K562 (cell line): ENCODE data around the gene AQP5. TPM values are rescaled to one million over a fixed set of nuclear protein-coding genes. Genes with fewer than 3 reads are reported as not detected.

Experiments
- ATAC-seq: fragments of 200-7000 bp; cut with Tn5 transposase; 3 replicates; pipeline ENCODE4 v1.9.1; 2020; ENCODE audit warnings: moderate library complexity
- BruUV-seq: library from RNA; stranded (reverse); fragments of 400-500 nt; replicated peaks from 2 replicates; lab custom pipeline; 2021; lab: Mats Ljungman, UMichigan
- CTCF ChIA-PET: fragments of 300-600 bp; formaldehyde crosslinking; extraction: SDS; loops from one replicate; lab custom pipeline; 2021; ENCODE audit warnings: low intra/inter-chr PET ratio; lab: Yijun Ruan, JAX
- POLR2A ChIA-PET: fragments of 300-600, 350-650 bp; sonication (Branson Sonifier 250); formaldehyde crosslinking; extraction: SDS; loops from one replicate; lab custom pipeline; 2021; ENCODE audit warnings: antibody characterized with exemption, inconsistent platforms; lab: Yijun Ruan, JAX
- DNase-seq, 4 experiments: peaks; one replicate each; pipeline versions ENCODE4 v3.0.0 to v3.0.0-alpha.2; 2011 to 2018; ENCODE audit warnings: low spot score in 3 of 4, mixed read lengths in 3 of 4; ENCODE audit errors: extremely low read depth in 1 of 4
- FAIRE-seq: peaks from 2 replicates; lab custom pipeline; 2011; peaks lifted over from hg19 to GRCh38; lab: Jason Lieb, UNC
- H2AFZ ChIP-seq: 2 replicates; pipeline ENCODE4 v1.6.0; 2011; ENCODE audit warnings: low read depth, low read length, control low read depth, inconsistent platforms
- H3K27ac ChIP-seq: fragments of 200-600 bp; 3 replicates; pipeline ENCODE4 v1.8.0; 2011; ENCODE audit warnings: low read depth, mild to moderate bottlenecking, control low read depth, inconsistent platforms, low read length, moderate library complexity, mixed read lengths; ENCODE audit errors: extremely low read depth
- H3K27me3 ChIP-seq, 2 experiments: fragments of 300-600 bp in 1 of 2; 2 replicates in 1 of 2; 3 replicates in 1 of 2; pipeline versions ENCODE4 v1.6.0 to v1.8.0; 2011; ENCODE audit warnings: inconsistent platforms in 2 of 2, low read length in 2 of 2, mild to moderate bottlenecking in 1 of 2, mixed read lengths in 1 of 2, moderate library complexity in 1 of 2; ENCODE audit not compliant: control insufficient read depth in 2 of 2, insufficient read depth in 2 of 2
- H3K36me3 ChIP-seq: fragments of 300-600 bp; 3 replicates; pipeline ENCODE4 v1.8.0; 2011; ENCODE audit warnings: mild to moderate bottlenecking, low read length, inconsistent platforms; ENCODE audit not compliant: control insufficient read depth, insufficient read depth
- H3K4me1 ChIP-seq, 2 experiments: fragments of 200-600 bp in 1 of 2; replicated peaks in 1 of 2; 2 replicates in 1 of 2; 3 replicates in 1 of 2; pipeline versions ENCODE4 v1.5.1 to v1.8.0; 2011; ENCODE audit warnings: inconsistent platforms in 2 of 2, low read length in 2 of 2, mild to moderate bottlenecking in 1 of 2, mixed read lengths in 1 of 2, moderate library complexity in 1 of 2; ENCODE audit not compliant: control insufficient read depth in 2 of 2, insufficient read depth in 2 of 2
- H3K4me2 ChIP-seq: 2 replicates; pipeline ENCODE4 v1.6.1; 2011; ENCODE audit warnings: low read length, control low read depth, inconsistent platforms, mixed read lengths; ENCODE audit not compliant: insufficient read depth
- H3K4me3 ChIP-seq: fragments of 200-600 bp; sonication (generic), shearing (Covaris generic); 2 replicates; pipeline ENCODE4 v1.5.1; 2016; ENCODE audit warnings: control low read depth, inconsistent platforms
- H3K79me2 ChIP-seq: fragments of 200-600 bp; 3 replicates; pipeline ENCODE4 v1.8.0; 2011; ENCODE audit warnings: low read length, inconsistent platforms; ENCODE audit not compliant: control insufficient read depth, insufficient read depth
- H3K9ac ChIP-seq, 2 experiments: 2 replicates each; pipeline versions ENCODE4 v1.6.0 to v1.6.1; 2011; ENCODE audit warnings: low read depth in 2 of 2, low read length in 2 of 2, control low read depth in 1 of 2, inconsistent platforms in 1 of 2, mild to moderate bottlenecking in 1 of 2, mixed read lengths in 1 of 2; ENCODE audit not compliant: insufficient read depth in 1 of 2
- H3K9me1 ChIP-seq: one replicate; pipeline ENCODE4 v1.6.0; 2011; ENCODE audit warnings: inconsistent platforms, mild to moderate bottlenecking, low read length, moderate library complexity; ENCODE audit not compliant: control insufficient read depth, insufficient read depth
- H3K9me3 ChIP-seq: replicated peaks from 2 replicates; pipeline ENCODE4 v1.5.1; 2011; ENCODE audit warnings: low read depth, low read length, inconsistent platforms; ENCODE audit not compliant: control insufficient read depth, insufficient read depth
- H4K20me1 ChIP-seq: replicated peaks from 2 replicates; pipeline ENCODE4 v1.6.1; 2011; ENCODE audit warnings: low read length, inconsistent platforms, mixed read lengths; ENCODE audit not compliant: control insufficient read depth, insufficient read depth
- ARID2 ChIP-seq: fragments of 450-650 bp; IDR thresholded peaks from 2 replicates; pipeline ENCODE4 v1.6.1; 2017; ENCODE audit warnings: antibody characterized with exemption, mild to moderate bottlenecking
- CBFB ChIP-seq: sonication (generic); formaldehyde crosslinking; IDR thresholded peaks from 2 replicates; pipeline ENCODE4 v1.4.0; 2020; ENCODE audit warnings: mild to moderate bottlenecking, missing genetic modification reagents
- CBX3 ChIP-seq, 2 experiments: IDR thresholded peaks; 1 replicate in 1 of 2; 2 replicates in 1 of 2; pipeline ENCODE4 v1.6.1; 2012; ENCODE audit warnings: inconsistent platforms in 2 of 2, low read length in 2 of 2, borderline replicate concordance in 1 of 2, control low read depth in 1 of 2
- CC2D1A ChIP-seq: fragments of 450-650 bp; IDR thresholded peaks from 2 replicates; pipeline ENCODE4 v1.6.1; 2017; ENCODE audit warnings: mild to moderate bottlenecking
- CREM ChIP-seq: IDR thresholded peaks from 2 replicates; pipeline ENCODE4 v1.6.1; 2014; ENCODE audit warnings: antibody characterized with exemption, low read depth
- FOXM1 ChIP-seq, 2 experiments: fragments of 450-650 bp in 1 of 2; sonication (generic) in 1 of 2; formaldehyde crosslinking in 1 of 2; IDR thresholded peaks; 2 replicates each; pipeline versions ENCODE4 v1.6.1 to v1.9.0; 2017 to 2022; ENCODE audit warnings: low read depth in 2 of 2, mild to moderate bottlenecking in 2 of 2, missing genetic modification reagents in 1 of 2, moderate library complexity in 1 of 2
- GABPB1 ChIP-seq: sonication (generic); formaldehyde crosslinking; IDR thresholded peaks from 2 replicates; pipeline ENCODE4 v1.8.0; 2022; ENCODE audit warnings: mild to moderate bottlenecking, missing genetic modification reagents
- NBN ChIP-seq: fragments of 450-650 bp; IDR thresholded peaks from 2 replicates; pipeline ENCODE4 v1.6.1; 2016; ENCODE audit warnings: low read depth, mild to moderate bottlenecking
- POLR2G ChIP-seq: fragments of 200-400 bp; formaldehyde crosslinking; IDR thresholded peaks from 2 replicates; pipeline ENCODE4 v1.6.1; 2017; ENCODE audit warnings: low read depth, mild to moderate bottlenecking, antibody characterized with exemption, low read length, moderate library complexity
- RAD21 ChIP-seq, 2 experiments: fragments of 250-450 bp in 1 of 2; fragments of 450-650 bp in 1 of 2; sonication (Bioruptor Pico) in 1 of 2; formaldehyde crosslinking in 1 of 2; IDR thresholded peaks in 1 of 2; conservative IDR thresholded peaks in 1 of 2; 2 replicates each; pipeline versions ENCODE4 v1.4.0 to v1.8.0; 2020 to 2022; ENCODE audit warnings: mild to moderate bottlenecking in 2 of 2, moderate library complexity in 1 of 2
- THRAP3 ChIP-seq: fragments of 450-650 bp; IDR thresholded peaks from 2 replicates; pipeline ENCODE4 v1.6.1; 2016; ENCODE audit warnings: mild to moderate bottlenecking, inconsistent platforms, borderline replicate concordance
- U2AF1 ChIP-seq: fragments of 200-400 bp; formaldehyde crosslinking; optimal IDR thresholded peaks from 2 replicates; pipeline ENCODE3; 2017; ENCODE audit warnings: mild to moderate bottlenecking, low read depth, low read length, moderate library complexity
- ZBTB33 ChIP-seq: sonication (generic); formaldehyde crosslinking; IDR thresholded peaks from 2 replicates; pipeline ENCODE4 v1.8.1; 2023; ENCODE audit warnings: mild to moderate bottlenecking, missing genetic modification reagents
- ZC3H11A ChIP-seq: IDR thresholded peaks from 2 replicates; pipeline ENCODE4 v1.6.1; 2012; ENCODE audit warnings: low read depth, low read length, improper control_type of control experiment
- ZNF76 ChIP-seq: fragments of 250-450 bp; sonication (Bioruptor Pico); IDR thresholded peaks from 2 replicates; pipeline ENCODE4 v1.4.0; 2020; ENCODE audit warnings: mild to moderate bottlenecking, moderate library complexity, borderline replicate concordance
- ZNF830 ChIP-seq: fragments of 250-450 bp; sonication (Bioruptor Pico); IDR thresholded peaks from 2 replicates; pipeline ENCODE4 v1.5.0; 2021; ENCODE audit warnings: mild to moderate bottlenecking
- WGBS: fragments of 100-300 bp; shearing (Covaris generic); methylation state at CpG from one replicate; pipeline ENCODE4 v1.1.6; 2016; ENCODE audit warnings: low coverage, mixed read lengths; ENCODE audit not compliant: insufficient coverage; ENCODE audit errors: missing lambda C conversion rate; 5-methylcytosine and 5-hydroxymethylcytosine counted together
- in situ Hi-C: fragments of 300-500 bp; cut with MboI; formaldehyde crosslinking; loops from 4 replicates; pipeline ENCODE4 v1.15.0; 2018; ENCODE audit warnings: inconsistent platforms, mixed read lengths
- intact Hi-C: fragments of 100-400 bp; cut with micrococcal nuclease; formaldehyde crosslinking; loops from 2 replicates; pipeline ENCODE4 v1.14.2; 2022
- polyA plus RNA-seq, 8 experiments: library from polyadenylated mRNA; depleted of rRNA in 4 of 8; stranded (reverse) in 5 of 8; unstranded in 3 of 8; fragments of >200 nt; fragmentation: Nextera tagmentation in 2 of 8; fragmentation: Illumina TruSeq in 1 of 8; extraction: Ambion mirVana in 2 of 8; extraction: Trizol in 1 of 8; gene quantifications; 2 replicates each; pipeline versions ENCODE4 v1.2.1 to v1.2.3, GENCODE V29; 2011 to 2014; ENCODE audit warnings: inconsistent platforms in 1 of 8, missing spikeins in 1 of 8
- total RNA-seq, 7 experiments: library from RNA; depleted of rRNA in 6 of 7; stranded (reverse); fragments of >200 nt in 6 of 7; fragmentation: Illumina TruSeq in 2 of 7; extraction: Trizol in 2 of 7; gene quantifications; 2 replicates each; pipeline versions ENCODE4 v1.2.1 to v1.2.3, GENCODE V29; 2011 to 2021; ENCODE audit warnings: low replicate concordance in 1 of 7

The AQP5 gene
- total and polyA plus RNA-seq, 9 of the 15 experiments (the other 6 are each of a cell fraction or from before 2014, with no cell fraction given), result not detected

- no peak for TF ChIP-seq FOXM1 (IDR thresholded peaks at IDR 0.05; ENCODE audit: low read depth)
- no peak for TF ChIP-seq FOXM1 (CRISPR knock-in tag; IDR thresholded peaks at IDR 0.05; ENCODE audit: low read depth)
- no peak for TF ChIP-seq THRAP3
- no peak for TF ChIP-seq GABPB1
- no peak for TF ChIP-seq U2AF1
- no peak for TF ChIP-seq POLR2G
These were observed 4.9 kb downstream of the AQP5 start (continued) for GRCh38 chr12:49966511-49967041.

DNA sequence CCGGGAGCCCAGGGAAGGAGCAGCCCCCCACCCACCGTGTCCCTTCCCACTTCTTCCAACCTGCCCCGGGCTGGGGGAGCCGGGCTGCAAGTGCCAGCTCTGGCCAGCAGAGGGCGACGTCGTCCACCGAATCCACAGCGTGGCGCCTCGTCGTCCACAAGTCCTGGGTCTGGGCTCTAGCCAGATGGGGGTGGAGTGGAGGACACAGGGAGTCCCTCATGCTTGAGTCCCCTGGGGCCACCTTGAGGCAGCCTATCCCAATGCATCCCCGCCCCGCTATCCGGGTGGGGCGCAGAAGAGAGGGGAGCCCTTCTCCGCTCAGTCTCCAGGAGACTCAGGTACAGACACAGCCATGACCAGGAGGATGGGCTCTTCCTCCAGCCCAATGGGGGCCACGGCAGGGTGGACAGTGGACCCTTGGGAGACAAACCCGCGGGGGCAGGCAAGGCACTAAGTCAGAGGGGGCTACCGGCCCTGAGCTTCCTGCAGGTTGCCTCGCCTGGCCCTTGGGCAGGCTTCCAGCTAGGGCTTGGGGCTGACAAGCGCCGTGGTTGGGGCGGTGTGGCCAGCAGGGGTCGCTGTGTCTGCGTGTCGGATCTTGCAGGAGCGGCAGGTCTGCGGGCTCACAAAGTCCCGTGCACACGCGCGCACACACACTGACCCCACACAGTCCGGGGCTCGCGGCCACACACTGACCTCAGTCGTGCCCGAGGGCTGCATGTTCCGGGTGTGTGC is 5.5 kb downstream of the AQP5 start:
- Histone ChIP-seq H3K36me3 (no peaks in the 10 kb centered on the region), H3K9me3 (no peaks in the 10 kb centered on the region), H3K4me3 (peak overlapping the region; percentile 49), H4K20me1 (peaks cover 16% of the 10 kb centered on the region; the same call in 1 of the 2 replicates), H3K4me1 (peaks cover 12 to 26% of the 10 kb centered on the region in 2 experiments; a peak in 4 of 5 replicates), H3K79me2 (no peaks in the 10 kb centered on the region), H3K9me1 (no peaks in the 10 kb centered on the region), H3K27ac (peak overlapping the region; percentile 29; the same call in 1 of the 3 replicates), H2AFZ (peak overlapping the region; percentile 100), H3K9ac (peak overlapping the region; percentile 62 to 87), H3K4me2 (peak overlapping the region; percentile 94), H3K27me3 (peaks cover 28 to 70% of the 10 kb centered on the region in 2 experiments; a peak in 4 of 5 replicates)
- POLR2A ChIA-PET, result interaction anchor here (0.5 to 2.1 kb wide), 3 partner anchors 17 to 1096 kb away, joined by 3 to 11 read pairs (median 4); no protein-coding TSS in a partner anchor
- in situ Hi-C loops, result loop anchor here (5.0 kb wide), 1 partner anchor 200 kb away; the partner anchor contains the start of gene CERS5
- peak; percentile 92 to 96 (median 94) for DNase-seq
- ATAC-seq, result peak; percentile 90
- BruUV-seq, result no TSS peak
- intact Hi-C loops, result loop anchor here (1.0 to 2.0 kb wide), 5 partner anchors 89 to 212 kb away; no protein-coding TSS in a partner anchor
- CTCF ChIA-PET, result interaction anchor here (0.6 to 5.4 kb wide), 13 partner anchors 73 to 211 kb away, joined by 3 to 43 read pairs (median 4); no protein-coding TSS in a partner anchor
- WGBS, result 1% methylated on average over 22 of the region's 40 CpGs
- peak; percentile 96 for FAIRE-seq
- TF ChIP-seq CBX3 (IDR thresholded peaks at IDR 0.05; ENCODE audit: borderline replicate concordance in 1 of 2, low read length in 2 of 2) (peak in 1 of 2 experiments; percentile 48; a peak in 1 of 3 replicates), CBFB (CRISPR knock-in tag) (peak; percentile 83), CC2D1A (peak; percentile 34; the same call in 1 of the 2 replicates), NBN (0 out of 2 replicates have a peak, but pooled peaks have one; percentile 16), CREM (peak; percentile 70), ZBTB33 (CRISPR knock-in tag) (no peak), ARID2 (0 out of 2 replicates have a peak, but pooled peaks have one; percentile 69), RAD21 (CRISPR knock-in tag; conservative IDR thresholded peaks at IDR 0.05 in 1 of 2, IDR thresholded peaks at IDR 0.05 in 1 of 2) (peak; percentile 87 to 93), ZNF830 (no peak), ZC3H11A (0 out of 2 replicates have a peak, but pooled peaks have one; percentile 29), ZNF76 (CRISPR knock-in tag) (no peak)
